Endothelial cell (in vitro differentiated cells): ENCODE results near the gene UBLCP1. TPM values are rescaled to one million over a fixed set of nuclear protein-coding genes. Genes with fewer than 3 reads are reported as not detected.

ENCODE experiments used
- DNase-seq: peaks from one replicate; pipeline ENCODE4 v3.0.0; 2021; ENCODE audit warnings: low spot score
- H3K27ac Mint-ChIP-seq: one replicate; pipeline ENCODE4 v1.8.0; 2021; ENCODE audit warnings: mixed read lengths, inconsistent platforms; ENCODE audit not compliant: unreplicated experiment
- H3K27me3 Mint-ChIP-seq: one replicate; pipeline ENCODE4 v1.8.0; 2021; ENCODE audit warnings: mild to moderate bottlenecking, moderate library complexity, mixed read lengths, inconsistent platforms; ENCODE audit not compliant: unreplicated experiment
- H3K36me3 Mint-ChIP-seq: one replicate; pipeline ENCODE4 v1.8.0; 2021; ENCODE audit warnings: mild to moderate bottlenecking, low read depth, mixed read lengths, inconsistent platforms; ENCODE audit not compliant: unreplicated experiment
- H3K4me1 Mint-ChIP-seq: one replicate; pipeline ENCODE4 v1.8.0; 2021; ENCODE audit warnings: mild to moderate bottlenecking, mixed read lengths, inconsistent platforms; ENCODE audit not compliant: unreplicated experiment
- H3K4me3 Mint-ChIP-seq: one replicate; pipeline ENCODE4 v1.8.0; 2021; ENCODE audit warnings: mild to moderate bottlenecking, mixed read lengths, inconsistent platforms; ENCODE audit not compliant: unreplicated experiment
- H3K9me3 Mint-ChIP-seq: one replicate; pipeline ENCODE4 v1.8.0; 2021; ENCODE audit warnings: mixed read lengths, inconsistent platforms; ENCODE audit not compliant: unreplicated experiment
- long read RNA-seq: library from polyadenylated mRNA; unstranded; transcript quantifications from one replicate; pipeline ENCODE4 v2.0.0, GENCODE V29; 2020; ENCODE audit not compliant: unreplicated experiment
- total RNA-seq: library from RNA; stranded (reverse); fragmentation: NEBNext Ultra II Directional; extraction: Animal tissue kit (Norgen Biotek cat#: 25700); gene quantifications from one replicate; pipeline ENCODE4 v1.2.1, GENCODE V29; 2021; ENCODE audit not compliant: unreplicated experiment
- TF ChIP-seq, protein P1 (sequence below): fragments of 200-600 bp; sonication (generic); IDR thresholded peaks from one replicate; pipeline ENCODE4 v1.5.0; 2021; ENCODE audit warnings: antibody characterized with exemption; ENCODE audit not compliant: unreplicated experiment

UBLCP1 gene, protein sequence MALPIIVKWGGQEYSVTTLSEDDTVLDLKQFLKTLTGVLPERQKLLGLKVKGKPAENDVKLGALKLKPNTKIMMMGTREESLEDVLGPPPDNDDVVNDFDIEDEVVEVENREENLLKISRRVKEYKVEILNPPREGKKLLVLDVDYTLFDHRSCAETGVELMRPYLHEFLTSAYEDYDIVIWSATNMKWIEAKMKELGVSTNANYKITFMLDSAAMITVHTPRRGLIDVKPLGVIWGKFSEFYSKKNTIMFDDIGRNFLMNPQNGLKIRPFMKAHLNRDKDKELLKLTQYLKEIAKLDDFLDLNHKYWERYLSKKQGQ
- 24.5 TPM for total RNA-seq
- long read RNA-seq, transcript UBLCP1-201 (11 exons, 2,392 nt): major isoform, 14 of 17 reads
- long read RNA-seq, partial matches to known transcripts: 3 of 17 reads
- long read RNA-seq, other reads (novel, unspliced or antisense): 0 of 17 reads

DNA sequence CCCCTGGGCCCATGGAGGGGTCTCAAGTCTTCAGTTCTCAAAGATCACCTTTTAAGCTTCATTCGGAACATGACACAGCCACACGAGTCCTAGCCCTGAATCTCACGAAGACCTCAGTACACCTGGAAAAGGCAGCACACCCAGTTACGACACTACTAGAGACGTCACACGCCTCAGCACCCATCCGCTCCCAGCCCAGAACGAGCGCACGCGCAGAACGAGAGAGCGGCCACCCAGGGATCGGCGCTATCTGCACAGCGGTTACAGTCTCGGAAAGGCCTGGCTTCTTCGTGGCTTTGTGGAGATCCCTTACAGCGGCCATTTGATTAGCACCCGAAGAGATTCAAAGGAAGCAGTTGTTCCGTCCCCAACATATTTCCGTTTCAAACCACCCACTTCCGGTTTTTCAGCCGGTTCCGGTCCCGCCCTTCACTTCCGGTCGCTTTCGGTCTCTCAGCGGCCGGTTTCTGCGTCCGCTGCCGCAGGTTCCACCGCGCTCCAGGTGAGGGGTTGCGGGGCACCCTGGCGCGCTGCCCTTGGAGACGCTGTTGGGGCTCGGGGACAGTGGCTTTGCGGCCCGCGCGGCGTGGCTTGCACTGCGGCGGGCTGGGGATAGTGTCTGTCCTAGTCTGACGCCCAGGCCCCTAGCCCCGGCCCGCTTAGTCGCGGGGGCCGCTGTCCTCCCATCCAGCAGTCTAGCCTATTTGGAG lies at the start of gene UBLCP1:
Gene UBLCP1 (plus strand): TSS at position 432 of the 710 bp plus-strand sequence. CDS start 5,626 bp downstream, outside the sequence.
- Mint-ChIP-seq H3K27ac (peak within 1 kb of the TSS; percentile 99), H3K4me3 (peak within 1 kb of the TSS; percentile 97), H3K4me1 (peaks cover 12% of the 10 kb centered on the region), H3K36me3 (peaks cover 18% of the 10 kb centered on the region), H3K9me3 (no peaks in the 10 kb centered on the region), H3K27me3 (peaks cover 7% of the 10 kb centered on the region)
- peak; percentile 68 for DNase-seq
- TF ChIP-seq, protein P1, sequence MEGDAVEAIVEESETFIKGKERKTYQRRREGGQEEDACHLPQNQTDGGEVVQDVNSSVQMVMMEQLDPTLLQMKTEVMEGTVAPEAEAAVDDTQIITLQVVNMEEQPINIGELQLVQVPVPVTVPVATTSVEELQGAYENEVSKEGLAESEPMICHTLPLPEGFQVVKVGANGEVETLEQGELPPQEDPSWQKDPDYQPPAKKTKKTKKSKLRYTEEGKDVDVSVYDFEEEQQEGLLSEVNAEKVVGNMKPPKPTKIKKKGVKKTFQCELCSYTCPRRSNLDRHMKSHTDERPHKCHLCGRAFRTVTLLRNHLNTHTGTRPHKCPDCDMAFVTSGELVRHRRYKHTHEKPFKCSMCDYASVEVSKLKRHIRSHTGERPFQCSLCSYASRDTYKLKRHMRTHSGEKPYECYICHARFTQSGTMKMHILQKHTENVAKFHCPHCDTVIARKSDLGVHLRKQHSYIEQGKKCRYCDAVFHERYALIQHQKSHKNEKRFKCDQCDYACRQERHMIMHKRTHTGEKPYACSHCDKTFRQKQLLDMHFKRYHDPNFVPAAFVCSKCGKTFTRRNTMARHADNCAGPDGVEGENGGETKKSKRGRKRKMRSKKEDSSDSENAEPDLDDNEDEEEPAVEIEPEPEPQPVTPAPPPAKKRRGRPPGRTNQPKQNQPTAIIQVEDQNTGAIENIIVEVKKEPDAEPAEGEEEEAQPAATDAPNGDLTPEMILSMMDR: no peak

DNA sequence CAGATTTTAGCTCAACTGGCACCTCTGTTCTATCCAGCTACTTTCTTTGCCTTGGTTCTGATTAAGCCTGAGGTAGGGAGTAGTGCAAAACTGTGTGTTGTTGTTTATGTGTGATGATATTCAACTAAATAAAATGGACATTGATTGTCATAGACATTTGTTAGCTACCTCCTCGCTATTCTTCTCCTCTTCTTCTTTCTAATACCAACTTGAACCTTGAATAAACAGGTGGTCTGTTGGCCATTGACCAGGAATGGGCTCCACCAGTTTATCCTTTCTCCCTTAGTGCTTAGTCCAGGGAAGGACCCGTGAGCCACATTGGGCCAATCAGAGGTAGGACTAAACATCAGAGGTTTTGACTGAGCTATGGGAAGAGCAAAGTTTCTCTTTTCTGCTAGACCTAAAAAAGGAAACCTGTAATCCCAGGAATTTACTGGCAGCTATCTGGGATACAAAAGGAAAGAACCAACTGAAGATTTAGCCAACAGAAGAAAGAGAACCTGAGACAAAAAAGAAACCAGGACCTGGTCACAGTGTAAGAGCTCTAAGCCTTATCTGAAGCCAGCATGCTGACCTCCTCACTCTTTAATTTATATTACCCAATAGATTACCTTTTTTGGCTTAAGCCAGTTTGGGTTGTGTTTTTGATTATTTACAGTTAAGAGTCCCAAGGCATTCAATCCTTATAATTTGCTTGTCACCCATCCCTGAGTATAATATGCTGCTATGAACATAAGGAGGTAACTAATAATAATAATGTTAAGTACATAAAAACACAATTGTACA lies 48.4 kb upstream of the UBLCP1 start:
- H3K27me3 Mint-ChIP-seq: peaks cover 12% of the 10 kb centered on the region
- H3K4me1 Mint-ChIP-seq: peaks cover 29% of the 10 kb centered on the region
- no peak overlapping the region for H3K27ac Mint-ChIP-seq
- TF ChIP-seq, protein P1: no peak
- DNase-seq: no peak
- H3K36me3 Mint-ChIP-seq: peaks cover 11% of the 10 kb centered on the region
- no peak overlapping the region for H3K4me3 Mint-ChIP-seq
- H3K9me3 Mint-ChIP-seq: no peaks in the 10 kb centered on the region

DNA sequence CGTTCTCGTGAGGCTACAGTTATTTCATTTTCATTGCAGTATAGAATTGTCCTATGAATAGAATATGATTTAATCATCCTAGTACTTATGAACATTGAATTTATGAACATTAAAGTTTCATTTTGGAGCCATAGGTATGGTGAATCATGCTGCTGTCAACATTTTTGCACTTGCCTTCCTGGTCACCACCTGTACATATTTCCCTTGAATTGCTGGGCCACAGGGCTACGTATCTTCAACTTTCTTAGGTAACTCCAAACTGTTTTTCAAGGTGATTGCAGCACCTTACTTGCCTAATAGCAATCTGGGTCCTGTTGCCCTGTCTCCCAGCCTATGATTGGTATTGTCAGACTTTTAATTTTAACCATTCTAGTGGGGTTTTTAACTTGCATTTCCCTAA lies 47.2 kb upstream of the UBLCP1 start:
- Mint-ChIP-seq H3K9me3 (no peaks in the 10 kb centered on the region), H3K27ac (no peak overlapping the region), H3K4me1 (peaks cover 17% of the 10 kb centered on the region), H3K36me3 (no peaks in the 10 kb centered on the region), H3K4me3 (no peak overlapping the region), H3K27me3 (peaks cover 1% of the 10 kb centered on the region)
- DNase-seq: no peak
- TF ChIP-seq, protein P1: no peak

DNA sequence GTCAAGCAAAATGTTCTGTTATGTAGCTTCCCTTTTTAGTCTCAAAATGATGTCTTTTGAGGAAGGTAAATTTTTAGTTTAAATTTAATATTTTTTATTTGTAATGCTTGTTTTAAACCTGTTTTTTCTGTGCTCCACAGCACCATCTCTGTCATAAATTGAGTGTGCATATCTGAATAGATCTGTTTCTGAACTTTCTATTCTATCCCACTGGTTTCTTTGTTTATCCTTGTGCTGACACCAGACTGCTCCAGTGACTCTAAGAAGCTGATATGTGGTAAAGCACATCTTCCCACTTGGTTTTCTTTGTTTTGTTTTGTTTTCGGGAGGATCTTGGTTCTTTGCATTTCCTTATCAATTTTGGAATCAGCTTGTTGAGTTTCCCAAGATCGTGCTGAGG lies 46.6 kb upstream of the UBLCP1 start:
- Mint-ChIP-seq H3K9me3 (no peaks in the 10 kb centered on the region), H3K27ac (no peak overlapping the region), H3K27me3 (peaks cover 1% of the 10 kb centered on the region), H3K4me3 (no peak overlapping the region), H3K4me1 (peaks cover 12% of the 10 kb centered on the region), H3K36me3 (no peaks in the 10 kb centered on the region)
- DNase-seq: no peak
- TF ChIP-seq, protein P1: no peak
